Stimulated activated CD4-positive, alpha-beta T cell treated with anti-CD3 and anti-CD28 coated beads, Interleukin-4, amount 100 ng/mL, for 24 hours (primary cell): Measurements from ENCODE around the gene DPYSL4.
A peak's percentile ranks its signal among the peaks of the same experiment; 100 is the strongest.
"Not testable (repeated sequence)": the region's sequence is repeated elsewhere in the genome, so short reads cannot be mapped to it uniquely, and the experiment has no call there.

Source experiments
- DNase-seq: peaks from one replicate; pipeline ENCODE4 v3.0.0-alpha.2; 2020

Gene DPYSL4

DNA sequence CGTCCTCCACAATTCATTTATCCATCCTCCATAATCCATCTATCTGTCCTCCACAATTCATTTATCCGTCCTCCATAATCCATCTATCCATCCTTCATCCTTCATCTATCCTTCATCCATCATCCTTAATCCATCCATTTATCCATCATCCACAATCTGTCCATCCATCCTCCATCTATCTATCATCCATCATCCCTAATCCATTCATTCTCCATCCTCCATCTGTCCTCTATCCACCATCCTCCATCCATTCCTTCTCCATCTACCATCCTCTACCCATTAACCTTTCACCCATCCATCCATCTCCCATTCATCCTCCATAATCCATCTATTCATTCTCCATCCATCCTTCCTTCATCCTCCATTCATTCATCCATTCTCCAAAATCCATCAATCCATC is 36.0 kb upstream of the DPYSL4 start:
- no peak for DNase-seq

DNA sequence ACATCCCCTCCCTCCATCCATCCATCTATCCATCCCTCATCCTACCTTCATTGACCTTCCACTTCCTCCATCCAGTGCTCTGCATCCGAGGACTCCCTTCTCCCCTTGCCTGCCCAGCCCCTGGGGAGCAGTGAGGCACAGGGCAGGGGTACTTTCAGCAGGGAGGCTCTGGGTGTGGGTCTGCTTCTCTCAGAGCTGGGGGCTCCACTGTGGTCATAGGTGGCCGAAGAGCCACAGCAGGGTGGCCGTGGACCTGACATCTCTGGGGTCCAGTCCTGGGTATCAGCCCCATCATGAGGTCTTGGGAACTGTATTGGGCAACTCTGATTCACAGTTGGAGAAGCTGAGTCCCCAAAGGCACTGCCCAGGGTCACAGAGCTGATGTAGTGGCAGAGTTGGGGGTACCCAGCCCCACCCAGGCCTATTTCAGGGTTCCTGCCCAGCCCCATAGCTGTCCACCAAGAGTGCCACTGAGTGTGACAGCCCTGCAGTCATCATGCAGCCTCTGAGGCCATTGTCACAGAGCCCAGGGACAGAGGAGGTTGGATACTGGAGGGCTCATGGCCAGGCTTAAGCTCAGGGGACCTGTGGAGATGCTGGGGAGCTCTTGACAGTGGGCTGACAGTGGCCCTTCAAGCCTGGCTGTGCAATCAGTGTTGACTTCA is 35.3 kb upstream of the DPYSL4 start:
- DNase-seq: no peak

DNA sequence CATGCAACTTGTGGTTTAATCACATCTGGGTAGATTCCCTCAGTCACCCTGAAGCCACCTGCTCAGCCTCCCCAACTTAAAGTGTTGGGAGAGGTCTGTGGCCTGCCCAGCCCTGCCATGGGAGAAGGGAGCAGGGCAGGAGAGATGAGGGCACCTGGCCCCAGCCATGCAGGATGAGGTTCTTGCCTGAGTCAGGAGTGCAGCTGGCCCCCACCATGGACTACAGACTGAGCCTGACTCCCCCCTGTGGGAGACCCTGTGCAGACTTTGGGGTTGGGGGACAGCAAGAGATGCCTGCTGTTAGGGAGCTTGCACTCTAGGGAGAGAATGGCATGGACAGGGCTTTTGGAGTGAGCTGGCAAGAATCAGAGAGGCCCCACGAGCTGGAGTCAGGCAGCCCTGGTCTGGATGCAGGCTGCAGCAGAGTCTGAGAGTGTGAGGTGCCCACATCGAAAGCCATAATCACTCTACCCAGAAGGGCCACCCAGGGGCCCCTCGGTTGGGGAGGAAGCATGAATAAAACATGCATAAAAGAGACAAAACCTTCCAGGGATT is 34.7 kb upstream of the DPYSL4 start:
- no peak for DNase-seq

DNA sequence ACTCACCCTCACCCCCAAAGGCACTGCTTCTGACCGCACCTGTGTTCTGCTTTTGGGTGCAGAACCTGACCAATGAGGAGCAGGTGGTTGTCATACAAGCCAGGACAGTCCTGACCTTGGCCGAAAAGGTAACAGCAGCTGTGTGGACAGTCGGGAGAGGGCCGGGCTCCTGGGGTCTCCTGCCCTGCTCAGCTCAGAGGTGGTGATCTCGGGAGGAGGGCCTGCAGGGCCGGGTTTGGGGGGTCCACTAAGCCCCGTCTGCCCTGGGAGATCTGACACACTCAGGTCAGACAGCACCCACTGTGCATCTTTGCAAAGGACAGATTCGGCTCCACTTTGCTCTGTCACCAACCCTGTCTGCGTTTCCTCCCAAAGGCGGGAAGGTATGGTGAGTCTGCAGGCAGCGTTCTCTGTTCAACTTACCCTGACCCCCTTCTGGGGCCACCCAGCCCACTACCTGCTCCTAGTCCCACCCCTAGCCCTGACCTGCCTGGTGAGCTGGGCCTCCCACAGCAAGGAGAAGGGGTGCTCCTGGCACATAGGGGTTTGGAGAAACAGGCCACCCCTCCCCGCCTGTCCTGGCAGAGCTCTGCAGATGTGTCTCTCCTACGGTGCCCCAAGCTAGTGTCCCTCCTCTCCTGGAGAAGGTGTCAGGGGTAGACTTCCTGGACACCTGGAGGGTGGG is 33.7 kb upstream of the DPYSL4 start:
- no peak for DNase-seq

DNA sequence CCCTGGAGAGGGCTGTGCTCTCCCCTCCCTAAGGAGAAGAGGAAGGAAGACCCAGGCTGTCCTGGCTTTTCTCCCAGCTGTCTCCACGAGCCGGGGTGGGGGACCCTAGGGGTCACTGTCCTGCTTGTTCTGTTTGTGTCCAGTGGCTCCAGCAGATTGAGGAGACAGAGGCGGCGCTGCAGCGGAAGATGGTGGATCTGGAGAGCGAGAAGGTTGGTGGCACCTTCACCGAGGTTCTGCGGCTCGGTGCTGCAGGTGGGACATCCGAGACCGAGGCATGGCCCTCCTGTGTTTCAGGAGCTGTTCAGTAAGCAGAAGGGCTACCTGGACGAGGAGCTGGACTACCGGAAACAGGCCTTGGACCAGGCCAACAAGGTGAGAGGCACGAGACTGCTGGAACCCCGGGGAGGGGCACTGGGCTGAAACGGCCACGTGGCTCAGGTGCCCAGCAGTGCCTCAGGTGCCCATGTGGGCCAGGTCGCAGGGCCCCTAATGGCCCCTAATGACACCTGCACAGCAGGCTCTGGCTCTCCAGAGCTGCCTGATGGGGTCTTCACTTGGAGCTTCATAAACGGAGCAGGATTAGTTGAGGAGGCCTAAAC is 33.0 kb upstream of the DPYSL4 start:
- no peak for DNase-seq

DNA sequence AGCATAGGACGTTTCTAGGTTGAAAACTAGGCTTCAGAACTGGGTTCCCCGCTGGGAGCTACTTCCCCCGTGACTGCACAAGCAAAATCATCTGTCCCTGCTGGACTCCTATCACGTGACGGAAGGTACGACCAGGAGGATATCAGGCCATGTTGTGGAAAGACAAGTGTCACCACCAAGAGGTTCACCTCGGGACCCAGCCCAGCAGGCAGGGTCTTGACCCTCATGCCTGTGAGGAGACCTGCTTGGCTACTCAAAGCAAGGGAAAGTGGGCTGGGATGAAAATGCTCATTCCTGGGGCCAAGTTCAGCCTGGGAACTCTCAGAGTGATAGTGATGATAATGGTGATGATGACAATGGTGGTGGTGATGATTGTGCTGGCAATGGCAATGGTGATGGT is 32.3 kb upstream of the DPYSL4 start:
- no peak for DNase-seq

GRCh38 chr10:132154931-132155330 is 31.8 kb upstream of the DPYSL4 start:
- DNase-seq: no peak

DNA sequence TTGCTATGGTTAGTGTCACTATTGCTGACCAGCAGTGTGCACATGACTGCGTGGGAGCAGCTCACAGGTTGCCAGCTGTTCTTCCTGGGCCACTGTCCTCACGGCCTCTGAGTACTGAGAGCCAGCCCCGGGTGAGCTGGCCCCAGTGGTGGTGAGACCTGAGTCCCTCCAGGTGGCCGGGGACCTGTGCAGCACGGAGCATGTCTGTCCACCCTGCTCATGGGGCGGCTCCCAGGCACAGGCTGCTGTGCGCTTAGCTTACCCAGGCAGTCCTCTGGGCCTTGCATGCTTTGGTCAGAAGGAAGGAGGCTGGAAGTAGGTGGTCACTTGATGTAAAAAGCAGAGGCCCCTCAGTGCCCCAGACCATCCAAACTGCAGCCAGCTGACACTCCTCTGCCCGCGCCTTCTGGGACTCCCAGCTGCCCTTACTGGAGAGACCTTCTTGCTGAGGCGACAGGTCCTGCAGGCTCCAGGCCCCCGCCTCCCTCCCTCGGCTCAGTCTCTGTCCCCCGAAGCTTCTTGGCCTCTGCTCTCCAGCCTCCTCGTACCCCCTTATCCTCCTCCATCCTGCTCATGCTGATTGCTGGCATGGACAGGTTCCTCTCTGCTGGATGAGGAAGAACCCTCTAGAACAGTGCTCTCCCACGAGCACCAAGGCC is 30.9 kb upstream of the DPYSL4 start:
- DNase-seq: no peak

DNA sequence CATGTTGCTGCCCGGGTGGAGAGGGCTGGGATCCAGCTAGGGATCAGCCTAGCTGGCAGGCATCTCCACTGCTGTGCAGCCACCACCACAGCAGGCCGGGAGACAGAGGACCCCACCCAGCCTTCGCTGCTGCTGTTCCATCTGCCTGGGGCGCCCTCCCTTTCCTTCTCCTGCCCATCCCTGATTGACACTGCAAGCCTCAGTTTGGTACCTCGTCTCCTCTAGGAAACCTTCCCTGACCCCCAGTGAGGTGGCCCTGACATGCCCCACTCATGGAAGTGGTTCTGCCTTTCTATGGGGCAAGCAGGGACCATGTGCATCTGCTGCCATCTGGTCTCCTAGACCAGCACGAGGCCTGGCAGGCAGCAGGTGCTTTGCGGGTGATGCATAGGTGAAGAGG is 30.4 kb upstream of the DPYSL4 start:
- DNase-seq: no peak

GRCh38 chr10:132157101-132157500 is 29.6 kb upstream of the DPYSL4 start:
- no peak for DNase-seq

- DNase-seq: no peak
These were observed 28.5 kb upstream of the DPYSL4 start for GRCh38 chr10:132158122-132158741.

DNA sequence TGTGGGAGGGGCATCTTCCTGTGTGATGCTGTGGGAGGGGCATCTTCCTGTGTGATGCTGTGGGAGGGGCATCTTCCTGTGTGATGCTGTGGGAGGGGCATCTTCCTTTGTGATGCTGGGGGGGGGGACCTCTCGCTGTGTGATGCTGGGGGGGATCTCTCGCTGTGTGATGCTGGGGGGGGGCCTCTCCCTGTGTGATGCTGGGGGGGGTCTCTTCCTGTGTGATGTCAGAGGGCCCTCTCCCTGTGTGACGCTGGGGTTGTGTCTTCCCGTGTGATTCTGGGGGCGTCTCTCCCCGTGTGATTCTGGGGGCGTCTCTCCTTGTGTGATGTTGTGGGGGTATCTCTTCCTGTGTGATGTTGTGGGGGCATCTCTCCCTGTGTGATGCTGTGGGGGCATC is 27.9 kb upstream of the DPYSL4 start:
- no peak for DNase-seq

DNA sequence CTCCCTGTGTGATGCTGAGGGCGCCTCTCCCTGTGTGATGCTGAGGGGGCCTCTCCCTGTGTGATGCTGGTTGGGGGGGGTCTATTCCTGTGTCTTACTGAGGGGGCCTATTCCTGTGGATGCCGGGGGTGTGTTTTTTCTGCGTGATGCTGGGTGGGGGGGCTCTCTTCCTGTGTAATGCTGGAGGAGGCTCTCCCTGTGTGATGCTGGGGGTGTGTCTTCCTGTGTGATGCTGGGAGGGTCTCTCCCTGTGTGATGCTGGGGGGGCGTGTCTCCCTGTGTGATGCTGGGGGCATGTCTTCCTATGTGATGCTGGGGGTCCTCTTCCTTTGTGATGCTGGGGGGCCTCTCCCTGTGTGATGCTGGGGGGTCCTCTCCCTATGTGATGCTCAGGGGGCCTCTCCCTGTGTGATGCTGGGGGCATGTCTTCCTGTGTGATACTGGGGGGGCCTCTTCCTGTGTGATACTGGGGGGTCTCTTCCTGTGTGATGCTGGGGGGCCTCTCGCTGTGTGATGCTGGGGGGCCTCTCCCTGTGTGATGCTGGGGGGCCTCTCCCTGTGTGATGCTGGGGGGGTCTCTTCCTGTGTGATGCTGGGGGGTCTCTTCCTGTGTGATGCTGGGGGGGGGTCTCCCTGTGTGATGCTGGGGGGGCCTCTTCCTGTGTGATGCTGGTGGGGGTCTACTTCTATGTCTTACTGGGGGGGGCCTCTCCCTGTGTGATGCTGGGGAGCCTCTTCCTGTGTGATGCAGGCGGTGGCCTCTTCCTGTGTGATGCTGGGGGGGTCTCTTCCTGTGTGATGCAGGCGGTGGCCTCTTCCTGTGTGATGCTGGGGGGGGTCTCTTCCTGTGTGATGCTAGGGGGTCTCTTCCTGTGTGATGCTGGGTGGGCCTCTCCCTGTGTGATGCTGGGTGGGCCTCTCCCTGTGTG is 27.2 kb upstream of the DPYSL4 start:
- not testable (repeated sequence) for DNase-seq

GRCh38 chr10:132160231-132160630 is 26.5 kb upstream of the DPYSL4 start:
- not testable (repeated sequence) for DNase-seq

DNA sequence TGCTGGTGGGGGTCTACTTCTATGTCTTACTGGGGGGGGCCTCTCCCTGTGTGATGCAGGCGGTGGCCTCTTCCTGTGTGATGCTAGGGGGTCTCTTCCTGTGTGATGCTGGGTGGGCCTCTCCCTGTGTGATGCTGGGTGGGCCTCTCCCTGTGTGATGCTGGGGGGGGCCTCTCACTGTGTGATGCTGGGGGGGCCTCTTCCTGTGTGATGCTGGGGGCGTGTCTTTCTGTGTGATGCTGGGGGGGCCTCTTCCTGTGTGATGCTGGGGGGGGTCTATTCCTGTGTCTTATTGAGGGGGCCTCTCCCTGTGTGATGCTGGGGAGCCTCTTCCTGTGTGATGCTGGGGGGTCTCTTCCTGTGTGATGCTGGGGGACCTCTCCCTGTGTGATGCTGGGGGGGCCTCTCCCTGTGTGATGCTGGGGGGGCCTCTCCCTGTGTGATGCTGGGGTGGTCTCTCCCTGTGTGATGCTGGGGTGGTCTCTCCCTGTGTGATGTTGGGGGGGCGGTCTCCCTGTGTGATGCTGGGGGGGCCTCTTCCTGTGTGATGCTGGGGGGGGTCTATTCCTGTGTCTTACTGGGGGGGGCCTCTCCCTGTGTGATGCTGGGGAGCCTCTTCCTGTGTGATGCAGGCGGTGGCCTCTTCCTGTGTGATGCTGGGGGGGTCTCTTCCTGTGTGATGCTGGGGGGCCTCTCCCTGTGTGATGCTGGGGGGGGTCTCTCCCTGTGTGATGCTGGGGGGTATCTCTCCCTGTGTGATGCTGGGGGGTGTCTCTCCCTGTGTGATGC is 25.7 kb upstream of the DPYSL4 start:
- DNase-seq: not testable (repeated sequence)

GRCh38 chr10:132162021-132162531 is 24.7 kb upstream of the DPYSL4 start:
- DNase-seq: no peak

DNA sequence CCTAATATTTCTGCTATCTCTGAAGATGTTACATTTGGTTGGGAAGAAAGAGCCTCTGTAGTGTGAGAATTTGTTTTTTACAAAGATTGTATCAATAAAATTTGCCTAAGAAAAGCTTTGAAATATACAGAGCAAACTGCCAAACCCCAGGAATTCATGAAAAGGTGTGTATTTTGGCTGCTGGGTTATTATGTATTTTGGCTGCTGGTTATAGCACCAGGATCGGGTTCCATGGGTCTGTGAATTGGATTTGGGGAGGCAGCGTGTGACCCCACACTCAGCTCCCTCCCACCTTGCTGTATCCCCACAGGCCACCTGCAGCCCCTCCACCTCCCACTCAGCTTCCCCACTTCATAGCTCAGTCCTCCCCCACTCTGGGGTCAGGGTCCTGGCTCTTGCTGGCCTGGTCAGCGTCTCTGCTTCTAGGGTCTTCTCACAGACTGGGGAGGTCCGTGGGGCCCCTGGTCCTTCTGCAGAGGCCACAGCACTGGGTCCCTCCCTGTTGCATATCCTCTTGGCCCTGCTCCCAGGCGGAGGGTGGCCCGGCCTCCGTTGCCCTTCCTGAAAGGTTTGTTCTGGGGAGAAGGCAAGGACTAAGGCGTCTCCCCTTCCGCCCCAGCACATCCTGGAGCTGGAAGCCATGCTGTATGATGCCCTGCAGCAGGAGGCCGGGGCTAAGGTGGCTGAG is 24.0 kb upstream of the DPYSL4 start:
- DNase-seq: no peak

GRCh38 chr10:132163278-132163765 is 23.4 kb upstream of the DPYSL4 start:
- DNase-seq: peak; percentile 19

DNA sequence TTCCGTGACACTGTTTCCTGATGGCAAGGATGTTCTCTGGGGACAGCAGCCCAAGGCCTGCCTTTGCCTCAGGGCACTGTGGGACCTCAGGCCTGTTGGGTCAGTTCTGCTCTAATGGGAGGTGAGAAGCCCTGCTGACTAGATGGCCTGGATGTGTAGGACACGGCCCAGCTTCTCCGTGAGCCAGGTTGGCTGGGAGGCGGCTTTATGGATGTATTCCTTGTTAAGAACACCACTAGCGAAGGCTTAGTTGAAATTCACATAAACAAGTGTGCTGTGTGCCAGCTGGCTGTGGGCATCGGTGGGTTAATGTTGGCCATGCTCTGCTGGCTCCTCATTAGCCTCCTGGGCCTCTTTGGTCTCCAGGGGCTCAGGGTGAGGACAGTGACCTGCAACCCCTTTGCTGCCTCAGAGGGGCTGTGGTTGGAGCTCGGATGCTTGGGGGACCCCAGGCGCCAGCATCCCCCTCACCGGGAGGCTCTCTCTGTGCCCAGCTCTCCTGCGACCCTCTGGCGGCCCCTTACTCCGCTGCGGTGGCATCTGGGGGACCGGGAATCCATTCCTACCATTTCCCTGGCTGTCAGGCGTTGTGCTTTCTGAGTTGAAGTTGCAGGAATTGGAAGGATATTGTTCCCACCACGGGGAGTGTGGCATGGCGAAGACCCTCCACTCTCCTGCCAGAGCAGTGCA is 22.8 kb upstream of the DPYSL4 start:
- DNase-seq: no peak
